Amygdala (tissue), 56 donors: ENCODE measurements around the gene ELOVL5.

ENCODE experiments used
- DNase-seq, 56 donors: peaks; one replicate each; lab custom pipeline; 2025; lab: John Stamatoyannopoulos, UW

Gene ELOVL5

GRCh38 chr6:53251033-53251672, 97.6 kb downstream of the ELOVL5 start:
- DNase-seq: no peak

- DNase-seq: no peak
Observed at GRCh38 chr6:53250176-53251032, 98.3 kb downstream of the ELOVL5 start.

- DNase-seq: no peak
Observed at GRCh38 chr6:53246924-53247323, 101.8 kb downstream of the ELOVL5 start.

- DNase-seq: no peak
Observed at GRCh38 chr6:53244958-53245357, 103.8 kb downstream of the ELOVL5 start.

GRCh38 chr6:53244399-53244931, 104.3 kb downstream of the ELOVL5 start:
- no peak for DNase-seq

- DNase-seq: no peak
Observed at GRCh38 chr6:53241938-53242337, 106.8 kb downstream of the ELOVL5 start.

GRCh38 chr6:53240761-53241160, 108.0 kb downstream of the ELOVL5 start:
- DNase-seq: no peak

- no peak for DNase-seq
Observed at GRCh38 chr6:53240139-53240538, 108.6 kb downstream of the ELOVL5 start.

- DNase-seq: no peak
Observed at GRCh38 chr6:53239526-53239925, 109.2 kb downstream of the ELOVL5 start.

GRCh38 chr6:53238311-53238710, 110.4 kb downstream of the ELOVL5 start:
- no peak for DNase-seq

- DNase-seq: no peak
Observed at GRCh38 chr6:53236241-53236640, 112.5 kb downstream of the ELOVL5 start.

GRCh38 chr6:53235508-53235907, 113.2 kb downstream of the ELOVL5 start:
- DNase-seq: no peak

- no peak for DNase-seq
Observed at GRCh38 chr6:53233309-53233708, 115.4 kb downstream of the ELOVL5 start.

GRCh38 chr6:53230775-53231467, 117.8 kb downstream of the ELOVL5 start:
- DNase-seq: no peak

- no peak for DNase-seq
Observed at GRCh38 chr6:53227847-53228246, 120.9 kb downstream of the ELOVL5 start.

- no peak for DNase-seq
Observed at GRCh38 chr6:53220605-53221004, 128.1 kb downstream of the ELOVL5 start.
